ENCODE data around the gene MRAS.
"Not testable (repeated sequence)": the region's sequence is repeated elsewhere in the genome, so short reads cannot be mapped to it uniquely, and the experiment has no call there.

MRAS gene

DNA sequence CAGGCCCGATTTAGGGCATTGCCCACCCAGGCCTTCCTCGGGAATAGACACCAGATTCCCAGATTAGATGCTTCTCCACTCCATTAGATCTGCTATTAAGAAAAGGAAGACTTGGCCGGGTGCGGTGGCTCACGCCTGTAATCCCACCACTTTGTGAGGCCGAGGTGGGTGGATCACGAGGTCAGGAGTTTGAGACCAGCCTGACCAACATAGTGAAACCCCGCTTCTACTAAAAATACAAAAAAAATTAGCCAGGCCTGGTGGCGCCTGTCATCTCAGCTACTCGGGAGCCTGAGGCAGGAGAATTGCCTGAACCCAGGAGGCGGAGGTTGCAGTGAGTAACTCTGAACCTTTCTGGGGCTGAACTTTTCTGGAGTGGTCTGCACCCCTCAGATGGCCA, 28.8 kb downstream of the MRAS start:
- not testable (repeated sequence) for H3K79me2 ChIP-seq (ENCODE audit: control insufficient read depth, insufficient read depth, low read length, unreplicated experiment); H3K27me3 ChIP-seq (ENCODE audit: insufficient read depth, low read length); H3K27ac ChIP-seq (ENCODE audit: low read depth, low read length); H2AFZ ChIP-seq (ENCODE audit: low read length, unreplicated experiment); H3K36me3 ChIP-seq (ENCODE audit: insufficient read depth, low read length); H3K4me1 ChIP-seq (ENCODE audit: control insufficient read depth, insufficient read depth, low read length, unreplicated experiment); H3K4me3 ChIP-seq (ENCODE audit: low read depth, low read length)

DNA sequence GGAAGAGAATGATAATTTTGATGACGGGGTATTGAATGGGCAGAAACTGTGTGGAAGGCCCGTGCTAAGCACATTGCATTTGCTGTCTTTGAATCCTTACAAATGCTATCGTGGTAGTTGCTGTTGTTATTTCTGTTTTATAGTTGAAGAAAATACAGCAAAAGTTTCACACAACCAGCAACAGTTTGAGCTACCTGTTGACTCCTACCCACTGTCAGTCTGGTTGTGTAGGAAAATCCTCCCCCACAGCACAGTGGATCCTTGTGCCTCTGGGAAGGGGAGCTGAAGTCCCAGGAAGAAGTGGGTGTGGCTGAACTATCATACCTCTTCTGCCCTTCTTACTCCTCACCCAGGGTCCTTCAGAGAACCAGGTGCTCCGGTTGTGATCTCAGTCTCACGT, 29.4 kb downstream of the MRAS start:
- H3K4me1 ChIP-seq (ENCODE audit: control insufficient read depth, insufficient read depth, low read length, unreplicated experiment) = peaks cover 15% of the 10 kb centered on the region
- peaks cover 4% of the 10 kb centered on the region; the same call in 1 of the 2 replicates for H3K36me3 ChIP-seq (ENCODE audit: insufficient read depth, low read length)
- no peak overlapping the region for H2AFZ ChIP-seq (ENCODE audit: low read length, unreplicated experiment)
- H3K4me3 ChIP-seq (ENCODE audit: low read depth, low read length) = no peak overlapping the region
- H3K27ac ChIP-seq (ENCODE audit: low read depth, low read length) = no peak overlapping the region
- H3K79me2 ChIP-seq (ENCODE audit: control insufficient read depth, insufficient read depth, low read length, unreplicated experiment) = peaks cover 2% of the 10 kb centered on the region
- no peaks in the 10 kb centered on the region for H3K27me3 ChIP-seq (ENCODE audit: insufficient read depth, low read length)

DNA sequence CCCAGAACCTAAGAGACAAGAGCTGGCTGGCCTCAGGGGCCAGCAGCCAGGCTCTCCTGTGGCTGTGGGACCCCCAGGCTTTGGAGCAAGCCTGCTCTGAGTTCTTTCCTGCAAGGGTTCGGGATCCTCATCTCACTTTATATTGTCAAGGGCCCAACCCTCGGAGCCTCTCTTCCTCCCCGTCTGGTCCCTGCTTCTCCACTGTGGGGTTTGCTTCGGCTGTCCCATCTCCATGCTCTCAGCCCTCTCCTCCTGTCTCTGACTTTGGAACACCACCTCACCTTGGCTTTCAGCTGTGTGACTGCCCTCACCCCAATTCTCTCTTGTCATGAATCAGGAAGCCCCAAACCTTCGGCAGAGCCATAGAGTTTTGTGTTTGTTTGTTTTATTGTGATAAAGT, 30.0 kb downstream of the MRAS start:
- no peak overlapping the region for H3K4me3 ChIP-seq (ENCODE audit: low read depth, low read length)
- H3K79me2 ChIP-seq (ENCODE audit: control insufficient read depth, insufficient read depth, low read length, unreplicated experiment) = peaks cover 3% of the 10 kb centered on the region
- peaks cover 16% of the 10 kb centered on the region for H3K4me1 ChIP-seq (ENCODE audit: control insufficient read depth, insufficient read depth, low read length, unreplicated experiment)
- no peaks in the 10 kb centered on the region for H3K27me3 ChIP-seq (ENCODE audit: insufficient read depth, low read length)
- peaks cover 4% of the 10 kb centered on the region; the same call in 1 of the 2 replicates for H3K36me3 ChIP-seq (ENCODE audit: insufficient read depth, low read length)
- H2AFZ ChIP-seq (ENCODE audit: low read length, unreplicated experiment) = no peak overlapping the region
- no peak overlapping the region for H3K27ac ChIP-seq (ENCODE audit: low read depth, low read length)

DNA sequence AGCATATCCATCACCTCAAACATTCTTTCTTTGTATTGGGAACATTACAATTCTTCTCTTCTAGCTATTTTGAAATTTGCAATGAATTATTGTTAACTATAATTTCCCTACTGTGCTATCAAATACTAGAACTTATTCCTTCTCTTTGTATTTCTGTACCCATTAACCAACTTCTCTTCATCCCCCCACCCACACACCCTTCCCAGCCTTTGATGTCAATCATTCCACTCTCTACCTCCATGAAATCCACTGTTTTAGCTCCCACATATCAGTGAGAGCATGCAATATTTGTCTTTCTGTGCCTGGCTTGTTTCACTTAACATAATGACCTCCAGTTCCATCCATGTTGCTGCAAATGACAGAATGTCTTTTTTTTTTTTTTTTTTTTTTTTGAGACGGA, 30.6 kb downstream of the MRAS start:
- Histone ChIP-seq H2AFZ (ENCODE audit: low read length, unreplicated experiment) (no peak overlapping the region), H3K36me3 (ENCODE audit: insufficient read depth, low read length) (peaks cover 4% of the 10 kb centered on the region; the same call in 1 of the 2 replicates), H3K4me3 (ENCODE audit: low read depth, low read length) (no peak overlapping the region), H3K4me1 (ENCODE audit: control insufficient read depth, insufficient read depth, low read length, unreplicated experiment) (peaks cover 16% of the 10 kb centered on the region), H3K27ac (ENCODE audit: low read depth, low read length) (no peak overlapping the region), H3K27me3 (ENCODE audit: insufficient read depth, low read length) (no peaks in the 10 kb centered on the region), H3K79me2 (ENCODE audit: control insufficient read depth, insufficient read depth, low read length, unreplicated experiment) (peaks cover 3% of the 10 kb centered on the region)

DNA sequence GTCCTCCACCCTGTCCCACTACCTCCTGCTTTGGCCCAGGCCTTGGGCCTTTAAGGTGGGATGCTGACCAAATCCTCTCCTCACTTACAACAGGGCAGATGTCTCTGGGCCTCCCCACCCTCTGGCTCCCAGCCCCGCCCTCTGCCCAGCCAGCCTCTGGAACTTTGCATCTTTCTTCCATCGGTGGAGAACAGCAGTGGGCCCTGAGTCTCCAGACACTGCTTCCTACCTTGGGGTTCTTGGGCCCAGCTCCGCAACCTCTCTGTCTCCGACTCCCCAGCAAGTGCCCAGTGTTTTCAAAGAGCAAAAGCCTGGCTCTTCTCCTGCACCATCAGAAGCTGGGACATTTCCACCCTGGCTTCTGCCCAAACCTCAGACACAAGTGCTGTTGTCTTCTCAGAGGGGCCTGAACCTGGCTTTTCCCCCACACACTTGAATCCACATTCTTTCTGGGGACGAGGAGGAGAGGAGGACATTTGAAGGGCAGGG, 33.1 kb downstream of the MRAS start:
- Histone ChIP-seq H3K27ac (ENCODE audit: low read depth, low read length) (peak overlapping the region; percentile 61), H3K4me1 (ENCODE audit: control insufficient read depth, insufficient read depth, low read length, unreplicated experiment) (peaks cover 16% of the 10 kb centered on the region)

DNA sequence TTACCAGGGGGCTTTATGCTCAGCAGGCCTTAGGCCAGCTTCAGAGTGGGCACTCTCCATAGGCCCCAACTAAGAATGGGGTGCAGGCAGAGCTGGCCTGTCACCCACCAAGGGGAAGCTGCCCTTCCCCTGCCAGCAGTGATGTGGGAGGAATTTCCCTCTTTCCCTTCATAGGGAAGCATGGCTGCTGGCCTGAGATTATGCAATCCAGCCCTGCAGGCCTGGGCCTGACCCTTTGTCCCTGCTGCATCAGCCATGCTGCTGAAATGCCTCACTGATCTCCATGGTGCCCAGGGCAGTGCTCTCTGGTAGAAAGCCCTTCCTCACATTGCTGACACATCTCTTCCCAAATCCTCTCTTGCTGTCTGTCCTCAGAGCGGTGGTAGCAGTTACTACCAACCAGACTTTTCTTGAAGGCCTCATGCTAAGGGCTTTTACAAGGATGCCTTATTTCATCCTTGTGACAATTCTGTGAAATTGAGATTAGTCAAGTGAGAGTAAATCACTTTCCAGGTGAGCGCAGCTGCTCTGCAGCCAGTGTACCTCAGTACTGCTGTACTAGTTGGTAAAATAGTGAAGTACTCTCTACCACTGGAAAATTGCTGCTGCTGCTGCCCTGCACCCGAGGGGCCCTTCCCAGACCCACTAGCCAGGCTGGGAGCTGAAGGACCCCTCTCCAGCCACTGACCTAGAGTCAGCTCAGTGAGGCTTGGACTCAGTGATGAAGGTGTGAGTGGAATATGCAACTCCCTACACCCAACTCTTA, 33.8 kb downstream of the MRAS start:
- H3K36me3 ChIP-seq (ENCODE audit: insufficient read depth, low read length) = no peaks in the 10 kb centered on the region
- H3K4me3 ChIP-seq (ENCODE audit: low read depth, low read length) = no peak overlapping the region
- peak overlapping the region; percentile 53 for H2AFZ ChIP-seq (ENCODE audit: low read length, unreplicated experiment)
- peaks cover 16% of the 10 kb centered on the region for H3K4me1 ChIP-seq (ENCODE audit: control insufficient read depth, insufficient read depth, low read length, unreplicated experiment)
- peaks cover 7% of the 10 kb centered on the region for H3K79me2 ChIP-seq (ENCODE audit: control insufficient read depth, insufficient read depth, low read length, unreplicated experiment)
- no peaks in the 10 kb centered on the region for H3K27me3 ChIP-seq (ENCODE audit: insufficient read depth, low read length)
- H3K27ac ChIP-seq (ENCODE audit: low read depth, low read length) = peak overlapping the region; percentile 61

More for the DNA sequence above, 33.1 kb downstream of the MRAS start:
- Histone ChIP-seq H2AFZ (ENCODE audit: low read length, unreplicated experiment) (peak overlapping the region; percentile 53), H3K4me3 (ENCODE audit: low read depth, low read length) (no peak overlapping the region), H3K79me2 (ENCODE audit: control insufficient read depth, insufficient read depth, low read length, unreplicated experiment) (peaks cover 7% of the 10 kb centered on the region), H3K36me3 (ENCODE audit: insufficient read depth, low read length) (no peaks in the 10 kb centered on the region), H3K27me3 (ENCODE audit: insufficient read depth, low read length) (no peaks in the 10 kb centered on the region)

DNA sequence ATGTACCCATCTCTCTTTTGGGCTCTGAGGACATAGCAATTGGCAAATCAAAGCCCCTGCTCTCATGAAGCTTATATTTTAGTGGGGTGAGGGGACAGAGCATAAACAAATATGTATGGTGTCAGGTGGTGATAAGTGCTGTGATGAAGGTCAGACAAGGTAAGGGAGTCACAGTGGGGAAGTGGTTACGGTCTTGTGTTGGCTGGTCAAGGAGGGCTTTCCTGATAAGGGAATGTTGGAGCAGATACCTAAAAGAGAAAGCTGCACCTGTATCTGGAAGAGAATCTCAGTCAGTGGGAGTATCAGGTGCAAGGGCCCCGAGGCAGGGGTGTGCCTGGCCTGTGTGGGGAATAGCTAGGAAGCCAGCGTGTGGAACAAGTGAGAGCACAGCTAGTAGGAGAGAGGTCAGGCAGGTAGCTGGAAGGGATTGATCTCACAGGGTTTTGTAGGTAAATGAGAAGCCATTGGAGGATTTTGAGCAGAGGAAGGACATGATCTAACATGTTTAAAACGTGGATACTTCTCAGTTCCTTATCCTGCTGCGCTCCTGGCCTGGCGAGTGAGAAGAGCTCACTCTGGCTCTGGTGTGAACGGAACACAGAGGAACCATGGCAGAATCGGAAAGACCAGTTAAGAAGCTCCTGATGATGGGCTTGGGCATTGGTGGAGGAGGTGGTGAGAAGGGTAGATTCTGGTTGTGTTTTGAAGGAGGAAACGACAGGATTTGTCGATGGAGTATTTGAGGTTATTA, 35.5 kb downstream of the MRAS start:
- H3K4me1 ChIP-seq (ENCODE audit: control insufficient read depth, insufficient read depth, low read length, unreplicated experiment) = peaks cover 17% of the 10 kb centered on the region
- H3K27me3 ChIP-seq (ENCODE audit: insufficient read depth, low read length) = no peaks in the 10 kb centered on the region
- no peak overlapping the region for H2AFZ ChIP-seq (ENCODE audit: low read length, unreplicated experiment)
- no peak overlapping the region for H3K27ac ChIP-seq (ENCODE audit: low read depth, low read length)
- H3K36me3 ChIP-seq (ENCODE audit: insufficient read depth, low read length) = no peaks in the 10 kb centered on the region
- peaks cover 9% of the 10 kb centered on the region for H3K79me2 ChIP-seq (ENCODE audit: control insufficient read depth, insufficient read depth, low read length, unreplicated experiment)
- no peak overlapping the region for H3K4me3 ChIP-seq (ENCODE audit: low read depth, low read length)

DNA sequence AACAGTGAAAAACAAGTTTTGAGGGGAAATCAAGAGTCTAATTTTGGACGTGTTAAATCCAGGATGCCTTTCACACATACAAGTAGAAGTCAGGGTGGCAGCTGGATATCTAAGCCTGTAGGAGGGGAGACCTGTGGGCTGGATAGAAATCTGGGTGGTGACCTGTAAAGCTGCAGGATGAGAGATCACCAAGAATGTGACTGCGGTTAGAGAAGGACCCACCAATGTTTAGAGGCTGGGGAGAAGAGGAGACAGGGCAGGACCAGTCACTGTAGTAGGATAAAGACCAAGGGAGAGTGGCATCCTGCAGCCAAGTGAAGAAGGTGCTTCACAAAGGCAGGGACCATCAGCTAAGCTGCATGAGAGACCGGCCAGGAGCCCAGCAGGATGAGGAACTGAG, 36.2 kb downstream of the MRAS start:
- Histone ChIP-seq H2AFZ (ENCODE audit: low read length, unreplicated experiment) (no peak overlapping the region), H3K4me3 (ENCODE audit: low read depth, low read length) (no peak overlapping the region)

DNA sequence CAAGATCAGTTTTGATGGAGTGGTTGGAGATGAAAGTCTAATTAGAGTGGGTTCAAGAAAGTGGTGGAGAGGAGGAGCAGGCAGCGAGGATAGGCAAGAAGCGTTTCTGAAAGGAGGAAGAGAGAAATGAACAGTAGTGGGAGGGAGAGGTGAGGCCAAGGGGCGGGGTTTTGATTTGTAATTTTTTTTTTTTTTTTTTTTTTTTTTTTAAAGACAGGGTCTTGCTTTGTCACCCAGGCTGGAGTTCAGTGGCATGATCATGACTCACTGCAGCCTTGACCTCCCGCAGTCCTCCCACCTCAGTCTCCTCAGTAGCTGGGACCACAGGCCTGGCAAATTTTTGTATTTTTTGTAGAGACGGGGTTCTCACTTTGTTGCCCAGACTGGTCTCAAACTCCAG, 36.6 kb downstream of the MRAS start:
- no peak overlapping the region for H3K27ac ChIP-seq (ENCODE audit: low read depth, low read length)
- peaks cover 9% of the 10 kb centered on the region for H3K79me2 ChIP-seq (ENCODE audit: control insufficient read depth, insufficient read depth, low read length, unreplicated experiment)
- no peak overlapping the region for H3K4me3 ChIP-seq (ENCODE audit: low read depth, low read length)
- H3K4me1 ChIP-seq (ENCODE audit: control insufficient read depth, insufficient read depth, low read length, unreplicated experiment) = peaks cover 28% of the 10 kb centered on the region
- H3K27me3 ChIP-seq (ENCODE audit: insufficient read depth, low read length) = no peaks in the 10 kb centered on the region
- no peaks in the 10 kb centered on the region for H3K36me3 ChIP-seq (ENCODE audit: insufficient read depth, low read length)
- H2AFZ ChIP-seq (ENCODE audit: low read length, unreplicated experiment) = no peak overlapping the region

More for the DNA sequence above, 36.2 kb downstream of the MRAS start:
- peaks cover 9% of the 10 kb centered on the region for H3K79me2 ChIP-seq (ENCODE audit: control insufficient read depth, insufficient read depth, low read length, unreplicated experiment)
- H3K36me3 ChIP-seq (ENCODE audit: insufficient read depth, low read length) = no peaks in the 10 kb centered on the region
- H3K27ac ChIP-seq (ENCODE audit: low read depth, low read length) = no peak overlapping the region
- H3K27me3 ChIP-seq (ENCODE audit: insufficient read depth, low read length) = no peaks in the 10 kb centered on the region
- peaks cover 24% of the 10 kb centered on the region for H3K4me1 ChIP-seq (ENCODE audit: control insufficient read depth, insufficient read depth, low read length, unreplicated experiment)

DNA sequence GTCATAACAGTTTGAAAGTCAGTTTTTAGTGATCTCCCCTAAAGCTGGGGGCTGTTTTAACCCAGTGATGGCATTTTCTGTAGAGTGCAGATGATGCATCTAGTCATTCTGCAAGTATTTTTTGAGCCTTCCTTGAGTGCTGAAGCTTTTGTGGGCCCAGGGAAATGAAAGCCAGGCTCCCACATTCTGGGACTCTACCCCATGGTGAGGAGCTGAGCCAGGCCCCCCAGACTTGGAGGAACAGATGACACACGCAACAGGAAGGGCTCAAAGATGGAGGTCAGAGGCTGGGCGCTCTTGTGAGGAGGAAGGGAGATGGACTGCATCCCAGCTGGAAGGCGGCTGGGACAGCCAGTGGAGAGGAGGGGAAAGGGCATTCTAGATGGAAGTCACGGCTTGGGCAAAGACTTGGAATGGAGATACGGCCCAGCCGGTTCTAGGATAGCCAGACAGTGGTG, 40.8 kb downstream of the MRAS start:
- Histone ChIP-seq H3K27me3 (ENCODE audit: insufficient read depth, low read length) (no peaks in the 10 kb centered on the region), H2AFZ (ENCODE audit: low read length, unreplicated experiment) (no peak overlapping the region), H3K27ac (ENCODE audit: low read depth, low read length) (peak overlapping the region; percentile 66), H3K4me1 (ENCODE audit: control insufficient read depth, insufficient read depth, low read length, unreplicated experiment) (peaks cover 25% of the 10 kb centered on the region), H3K36me3 (ENCODE audit: insufficient read depth, low read length) (no peaks in the 10 kb centered on the region), H3K79me2 (ENCODE audit: control insufficient read depth, insufficient read depth, low read length, unreplicated experiment) (peaks cover 6% of the 10 kb centered on the region), H3K4me3 (ENCODE audit: low read depth, low read length) (no peak overlapping the region)

Data from ACC112 (cell line).